HUES6 (cell line): Measurements from ENCODE around the gene MACROD2.
"Not testable (repeated sequence)": the region's sequence is repeated elsewhere in the genome, so short reads cannot be mapped to it uniquely, and the experiment has no call there.

Source experiments
- H3K27ac ChIP-seq: 2 replicates; pipeline ENCODE4 v1.7.0; 2013; ENCODE audit warnings: low read depth, mild to moderate bottlenecking, low read length, inconsistent platforms
- H3K27me3 ChIP-seq: 2 replicates; pipeline ENCODE4 v1.6.1; 2013; ENCODE audit warnings: low read length; ENCODE audit not compliant: control insufficient read depth, insufficient read depth
- H3K36me3 ChIP-seq: 2 replicates; pipeline ENCODE4 v1.6.1; 2013; ENCODE audit warnings: low read length; ENCODE audit not compliant: control insufficient read depth, insufficient read depth
- H3K4me1 ChIP-seq: 2 replicates; pipeline ENCODE4 v1.6.1; 2013; ENCODE audit warnings: low read length; ENCODE audit not compliant: control insufficient read depth, insufficient read depth
- H3K4me3 ChIP-seq: 2 replicates; pipeline ENCODE4 v1.5.1; 2013; ENCODE audit warnings: low read depth, low read length
- H3K9ac ChIP-seq: one replicate; pipeline ENCODE4 v1.6.1; 2013; ENCODE audit warnings: mild to moderate bottlenecking, low read length
- H3K9me3 ChIP-seq: 2 replicates; pipeline ENCODE4 v1.6.1; 2013; ENCODE audit warnings: low read depth, low read length; ENCODE audit not compliant: control insufficient read depth, insufficient read depth

The MACROD2 gene

GRCh38 chr20:15784020-15784419, 1788.7 kb downstream of the MACROD2 start:
- peaks cover 17% of the 10 kb centered on the region for H3K4me1 ChIP-seq
- no peak overlapping the region for H3K9ac ChIP-seq
- no peaks in the 10 kb centered on the region for H3K9me3 ChIP-seq
- H3K36me3 ChIP-seq: no peaks in the 10 kb centered on the region
- no peak overlapping the region for H3K27ac ChIP-seq
- no peaks in the 10 kb centered on the region for H3K27me3 ChIP-seq
- no peak overlapping the region for H3K4me3 ChIP-seq

GRCh38 chr20:15789079-15789478, 1793.8 kb downstream of the MACROD2 start:
- Histone ChIP-seq H3K27me3 (no peaks in the 10 kb centered on the region), H3K36me3 (no peaks in the 10 kb centered on the region), H3K9me3 (no peaks in the 10 kb centered on the region), H3K4me1 (peaks cover 27% of the 10 kb centered on the region), H3K27ac (peak overlapping the region; percentile 70; the same call in 1 of the 2 replicates), H3K4me3 (no peak overlapping the region), H3K9ac (no peak overlapping the region)

- no peaks in the 10 kb centered on the region for H3K36me3 ChIP-seq
- H3K9ac ChIP-seq: no peak overlapping the region
- H3K4me1 ChIP-seq: peaks cover 21% of the 10 kb centered on the region
Measured at GRCh38 chr20:15792855-15793254, 1797.5 kb downstream of the MACROD2 start.

GRCh38 chr20:15794409-15794808, 1799.1 kb downstream of the MACROD2 start:
- peaks cover 6% of the 10 kb centered on the region; the same call in 1 of the 2 replicates for H3K4me1 ChIP-seq
- H3K27ac ChIP-seq: no peak overlapping the region
- H3K36me3 ChIP-seq: no peaks in the 10 kb centered on the region
- no peak overlapping the region for H3K9ac ChIP-seq
- H3K9me3 ChIP-seq: no peaks in the 10 kb centered on the region
- no peaks in the 10 kb centered on the region for H3K27me3 ChIP-seq
- H3K4me3 ChIP-seq: no peak overlapping the region

More at GRCh38 chr20:15792855-15793254, 1797.5 kb downstream of the MACROD2 start:
- Histone ChIP-seq H3K4me3 (no peak overlapping the region), H3K27me3 (no peaks in the 10 kb centered on the region), H3K27ac (no peak overlapping the region), H3K9me3 (no peaks in the 10 kb centered on the region)

GRCh38 chr20:15795305-15796019, 1800.1 kb downstream of the MACROD2 start:
- no peak overlapping the region for H3K9ac ChIP-seq
- no peaks in the 10 kb centered on the region for H3K9me3 ChIP-seq
- H3K4me1 ChIP-seq: peaks cover 5% of the 10 kb centered on the region; the same call in 1 of the 2 replicates
- no peaks in the 10 kb centered on the region for H3K36me3 ChIP-seq
- H3K4me3 ChIP-seq: no peak overlapping the region
- no peak overlapping the region for H3K27ac ChIP-seq
- H3K27me3 ChIP-seq: no peaks in the 10 kb centered on the region

GRCh38 chr20:15799871-15800270, 1804.6 kb downstream of the MACROD2 start:
- Histone ChIP-seq H3K36me3 (no peaks in the 10 kb centered on the region), H3K27me3 (no peaks in the 10 kb centered on the region), H3K4me1 (peaks cover 4% of the 10 kb centered on the region; the same call in 1 of the 2 replicates), H3K9me3 (no peaks in the 10 kb centered on the region), H3K27ac (no peak overlapping the region), H3K9ac (no peak overlapping the region), H3K4me3 (no peak overlapping the region)

GRCh38 chr20:15802020-15802419, 1806.7 kb downstream of the MACROD2 start:
- H3K4me3 ChIP-seq: no peak overlapping the region
- H3K27ac ChIP-seq: no peak overlapping the region
- peaks cover 1% of the 10 kb centered on the region for H3K9me3 ChIP-seq
- no peaks in the 10 kb centered on the region for H3K36me3 ChIP-seq
- no peaks in the 10 kb centered on the region for H3K27me3 ChIP-seq
- H3K9ac ChIP-seq: no peak overlapping the region
- H3K4me1 ChIP-seq: peaks cover 7% of the 10 kb centered on the region; the same call in 1 of the 2 replicates

- Histone ChIP-seq H3K4me1 (peaks cover 7% of the 10 kb centered on the region; the same call in 1 of the 2 replicates), H3K27ac (no peak overlapping the region), H3K9ac (no peak overlapping the region), H3K4me3 (no peak overlapping the region), H3K36me3 (no peaks in the 10 kb centered on the region), H3K9me3 (peaks cover 17% of the 10 kb centered on the region), H3K27me3 (no peaks in the 10 kb centered on the region)
Measured at GRCh38 chr20:15805154-15805553, 1809.8 kb downstream of the MACROD2 start.

- H3K9me3 ChIP-seq: peaks cover 17% of the 10 kb centered on the region
- H3K36me3 ChIP-seq: no peaks in the 10 kb centered on the region
- no peak overlapping the region for H3K27ac ChIP-seq
- no peak overlapping the region for H3K9ac ChIP-seq
- H3K4me1 ChIP-seq: peaks cover 7% of the 10 kb centered on the region; the same call in 1 of the 2 replicates
- no peak overlapping the region for H3K4me3 ChIP-seq
- no peaks in the 10 kb centered on the region for H3K27me3 ChIP-seq
Measured at GRCh38 chr20:15806105-15806504, 1810.8 kb downstream of the MACROD2 start.

- peaks cover 17% of the 10 kb centered on the region for H3K9me3 ChIP-seq
- no peak overlapping the region for H3K9ac ChIP-seq
- no peaks in the 10 kb centered on the region for H3K27me3 ChIP-seq
- H3K4me1 ChIP-seq: peaks cover 7% of the 10 kb centered on the region; the same call in 1 of the 2 replicates
- H3K4me3 ChIP-seq: no peak overlapping the region
- H3K36me3 ChIP-seq: no peaks in the 10 kb centered on the region
- no peak overlapping the region for H3K27ac ChIP-seq
Measured at GRCh38 chr20:15807271-15807670, 1812.0 kb downstream of the MACROD2 start.

GRCh38 chr20:15807771-15808170, 1812.5 kb downstream of the MACROD2 start:
- H3K4me3 ChIP-seq, H3K36me3 ChIP-seq, H3K27me3 ChIP-seq, H3K27ac ChIP-seq, H3K9ac ChIP-seq, H3K4me1 ChIP-seq: not testable (repeated sequence)
- H3K9me3 ChIP-seq: peaks cover 17% of the 10 kb centered on the region
